K562 (cell line): ENCODE data around the gene SMAD3. TPM values are rescaled to one million over a fixed set of nuclear protein-coding genes. Genes with fewer than 3 reads are reported as not detected.

Source experiments
- ASH1L ChIP-seq: fragments of 450-650 bp; IDR thresholded peaks from 2 replicates; pipeline ENCODE4 v1.6.1; 2018; ENCODE audit warnings: borderline replicate concordance, mild to moderate bottlenecking, low read depth; ENCODE audit not compliant: partially characterized antibody
- MAFG ChIP-seq: fragments of 450-650 bp; conservative IDR thresholded peaks from 2 replicates; pipeline ENCODE4 v1.6.1; 2016; ENCODE audit warnings: missing genetic modification characterization, missing compliant biosample characterization
- NR2F6 ChIP-seq: fragments of 450-650 bp; formaldehyde crosslinking; IDR thresholded peaks from 2 replicates; pipeline ENCODE4 v1.4.0; 2020; ENCODE audit warnings: mild to moderate bottlenecking
- PRPF4 ChIP-seq: fragments of 200-400 bp; formaldehyde crosslinking; IDR thresholded peaks from one replicate; pipeline ENCODE4 v1.6.1; 2017; ENCODE audit warnings: low read length, low read depth, mild to moderate bottlenecking; ENCODE audit not compliant: insufficient read depth, poor library complexity, severe bottlenecking
- SIX5 ChIP-seq, 2 experiments: IDR thresholded peaks; 2 replicates each; pipeline ENCODE4 v1.6.1; 2011; ENCODE audit warnings: low read length in 2 of 2, borderline replicate concordance in 1 of 2, low read depth in 1 of 2, mild to moderate bottlenecking in 1 of 2, moderate library complexity in 1 of 2; ENCODE audit not compliant: insufficient read depth in 1 of 2
- SMARCA5 ChIP-seq: fragments of 450-650 bp; IDR thresholded peaks from 2 replicates; pipeline ENCODE4 v1.6.1; 2016
- SP1 ChIP-seq: sonication (generic); formaldehyde crosslinking; IDR thresholded peaks from 2 replicates; pipeline ENCODE4 v1.8.1; 2022; ENCODE audit warnings: mild to moderate bottlenecking, missing genetic modification reagents
- SRSF3 ChIP-seq: fragments of 200-400 bp; formaldehyde crosslinking; IDR thresholded peaks from 2 replicates; pipeline ENCODE4 v1.6.1; 2016; ENCODE audit warnings: mild to moderate bottlenecking, low read length, moderate library complexity; ENCODE audit not compliant: insufficient read depth
- TBP ChIP-seq: optimal IDR thresholded peaks from 2 replicates; pipeline ENCODE3; 2011; ENCODE audit warnings: low read depth, low read length, improper control_type of control experiment
- WHSC1 ChIP-seq: IDR thresholded peaks from one replicate; pipeline ENCODE4 v1.6.1; 2012; ENCODE audit warnings: low read length, control low read depth, inconsistent platforms
- ZC3H11A ChIP-seq: IDR thresholded peaks from 2 replicates; pipeline ENCODE4 v1.6.1; 2012; ENCODE audit warnings: low read depth, low read length, improper control_type of control experiment
- ZFP36 ChIP-seq: fragments of 150-350 bp; IDR thresholded peaks from 2 replicates; pipeline ENCODE4 v1.6.1; 2018; ENCODE audit warnings: low read length, low read depth; ENCODE audit not compliant: partially characterized antibody
- ZNF274 ChIP-seq: IDR thresholded peaks from 2 replicates; pipeline ENCODE4 v1.6.1; 2011; ENCODE audit warnings: low read depth, mild to moderate bottlenecking, low read length, moderate library complexity, borderline replicate concordance
- ZNF76 ChIP-seq: fragments of 250-450 bp; sonication (Bioruptor Pico); IDR thresholded peaks from 2 replicates; pipeline ENCODE4 v1.4.0; 2020; ENCODE audit warnings: mild to moderate bottlenecking, moderate library complexity, borderline replicate concordance
- polyA plus RNA-seq, 8 experiments: library from polyadenylated mRNA; depleted of rRNA in 4 of 8; stranded (reverse) in 5 of 8; unstranded in 3 of 8; fragments of >200 nt; fragmentation: Nextera tagmentation in 2 of 8; fragmentation: Illumina TruSeq in 1 of 8; extraction: Ambion mirVana in 2 of 8; extraction: Trizol in 1 of 8; gene quantifications; 2 replicates each; pipeline versions ENCODE4 v1.2.1 to v1.2.3, GENCODE V29; 2011 to 2014; ENCODE audit warnings: inconsistent platforms in 1 of 8, missing spikeins in 1 of 8
- total RNA-seq, 7 experiments: library from RNA; depleted of rRNA in 6 of 7; stranded (reverse); fragments of >200 nt in 6 of 7; fragmentation: Illumina TruSeq in 2 of 7; extraction: Trizol in 2 of 7; gene quantifications; 2 replicates each; pipeline versions ENCODE4 v1.2.1 to v1.2.3, GENCODE V29; 2011 to 2021; ENCODE audit warnings: low replicate concordance in 1 of 7
- TF ChIP-seq, protein P1 (sequence below): fragments of 250-450 bp; sonication (Bioruptor Pico); IDR thresholded peaks from 2 replicates; pipeline ENCODE4 v1.8.0; 2022; ENCODE audit warnings: moderate library complexity, mild to moderate bottlenecking, inconsistent platforms
- TF ChIP-seq, protein P2 (sequence below): fragments of 250-450 bp; sonication (Bioruptor Pico); IDR thresholded peaks from 2 replicates; pipeline ENCODE4 v1.8.0; 2022; ENCODE audit warnings: inconsistent platforms
- TF ChIP-seq, protein P3 (sequence below): fragments of 250-450 bp; sonication (Bioruptor Pico); IDR thresholded peaks from 2 replicates; pipeline ENCODE4 v1.5.0; 2020; ENCODE audit warnings: mild to moderate bottlenecking, borderline replicate concordance
- TF ChIP-seq, protein P4 (sequence below): fragments of 450-650 bp; conservative IDR thresholded peaks from 2 replicates; pipeline ENCODE4 v1.6.1; 2016; ENCODE audit warnings: missing genetic modification characterization, low read depth, mild to moderate bottlenecking, missing compliant biosample characterization, moderate library complexity
- TF ChIP-seq, protein P5 (sequence below): fragments of 450-650 bp; formaldehyde crosslinking; IDR thresholded peaks from 2 replicates; pipeline ENCODE4 v1.4.0; 2022; ENCODE audit warnings: missing genetic modification characterization

The SMAD3 gene
- total and polyA plus RNA-seq, 9 of the 15 experiments (the other 6 are each of a cell fraction or from before 2014, with no cell fraction given), result 4.3 to 39.2 (median 11.1) TPM

DNA sequence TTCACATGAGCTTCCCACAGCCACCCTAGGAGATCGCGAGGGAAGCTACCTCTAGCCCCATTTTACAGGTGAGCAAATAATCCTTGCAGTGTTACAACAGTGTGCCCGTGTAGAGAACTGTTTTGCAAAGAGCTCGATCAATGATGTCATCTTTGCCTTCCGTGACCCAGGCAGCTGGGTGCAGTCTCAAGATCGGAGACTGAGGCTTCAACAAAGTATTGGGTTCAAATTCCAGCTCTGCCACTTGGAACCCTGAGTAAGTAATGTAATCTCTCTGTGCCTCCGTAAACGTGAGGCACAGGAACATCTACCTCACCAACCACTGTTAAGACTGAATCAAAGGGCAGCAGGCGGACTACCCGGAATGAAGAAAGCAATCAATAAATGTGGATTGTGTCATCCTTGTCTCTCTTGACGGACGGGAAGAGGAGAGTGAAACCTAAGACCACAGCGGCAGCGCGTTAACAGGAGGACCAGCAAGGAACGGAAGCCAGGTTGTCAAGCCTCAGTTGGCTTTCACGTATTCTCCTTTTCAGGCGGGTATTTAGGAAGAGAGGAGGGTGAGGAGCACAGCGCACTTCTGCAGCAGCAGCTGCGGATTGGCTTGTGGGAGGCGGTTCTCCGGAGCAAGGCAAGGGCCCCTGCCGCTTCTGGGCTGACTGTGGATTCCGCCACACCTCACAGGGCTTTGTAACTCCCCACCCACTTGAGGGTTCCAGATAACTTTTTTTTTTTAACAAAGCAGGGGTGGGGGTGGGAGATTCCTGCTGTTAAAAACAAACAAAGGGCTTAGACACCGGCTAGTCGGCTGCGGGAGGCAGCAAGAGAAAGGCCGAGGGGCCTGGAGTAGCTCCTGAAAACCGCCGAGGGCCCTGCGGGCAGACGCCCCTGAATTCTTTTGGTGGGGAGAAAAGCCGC lies 1.5 kb upstream of the SMAD3 start (continued):
- TF ChIP-seq, protein P1, sequence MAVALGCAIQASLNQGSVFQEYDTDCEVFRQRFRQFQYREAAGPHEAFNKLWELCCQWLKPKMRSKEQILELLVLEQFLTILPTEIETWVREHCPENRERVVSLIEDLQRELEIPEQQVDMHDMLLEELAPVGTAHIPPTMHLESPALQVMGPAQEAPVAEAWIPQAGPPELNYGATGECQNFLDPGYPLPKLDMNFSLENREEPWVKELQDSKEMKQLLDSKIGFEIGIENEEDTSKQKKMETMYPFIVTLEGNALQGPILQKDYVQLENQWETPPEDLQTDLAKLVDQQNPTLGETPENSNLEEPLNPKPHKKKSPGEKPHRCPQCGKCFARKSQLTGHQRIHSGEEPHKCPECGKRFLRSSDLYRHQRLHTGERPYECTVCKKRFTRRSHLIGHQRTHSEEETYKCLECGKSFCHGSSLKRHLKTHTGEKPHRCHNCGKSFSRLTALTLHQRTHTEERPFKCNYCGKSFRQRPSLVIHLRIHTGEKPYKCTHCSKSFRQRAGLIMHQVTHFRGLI (CRISPR knock-in tag), result no peak
- no peak for TF ChIP-seq ZNF76 (CRISPR knock-in tag)
- no peak for TF ChIP-seq SIX5 (IDR thresholded peaks at IDR 0.05; ENCODE audit: borderline replicate concordance in 1 of 2, insufficient read depth in 1 of 2, low read depth in 1 of 2, low read length in 2 of 2)
- TF ChIP-seq ASH1L, result no peak
- no peak for TF ChIP-seq SMARCA5
- TF ChIP-seq ZC3H11A, result no peak
- TF ChIP-seq PRPF4, result no peak
- no peak for TF ChIP-seq MAFG (tag)
- TF ChIP-seq WHSC1, result no peak
- TF ChIP-seq, protein P2, sequence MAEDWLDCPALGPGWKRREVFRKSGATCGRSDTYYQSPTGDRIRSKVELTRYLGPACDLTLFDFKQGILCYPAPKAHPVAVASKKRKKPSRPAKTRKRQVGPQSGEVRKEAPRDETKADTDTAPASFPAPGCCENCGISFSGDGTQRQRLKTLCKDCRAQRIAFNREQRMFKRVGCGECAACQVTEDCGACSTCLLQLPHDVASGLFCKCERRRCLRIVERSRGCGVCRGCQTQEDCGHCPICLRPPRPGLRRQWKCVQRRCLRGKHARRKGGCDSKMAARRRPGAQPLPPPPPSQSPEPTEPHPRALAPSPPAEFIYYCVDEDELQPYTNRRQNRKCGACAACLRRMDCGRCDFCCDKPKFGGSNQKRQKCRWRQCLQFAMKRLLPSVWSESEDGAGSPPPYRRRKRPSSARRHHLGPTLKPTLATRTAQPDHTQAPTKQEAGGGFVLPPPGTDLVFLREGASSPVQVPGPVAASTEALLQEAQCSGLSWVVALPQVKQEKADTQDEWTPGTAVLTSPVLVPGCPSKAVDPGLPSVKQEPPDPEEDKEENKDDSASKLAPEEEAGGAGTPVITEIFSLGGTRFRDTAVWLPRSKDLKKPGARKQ (CRISPR knock-in tag), result no peak
- TF ChIP-seq, protein P3, sequence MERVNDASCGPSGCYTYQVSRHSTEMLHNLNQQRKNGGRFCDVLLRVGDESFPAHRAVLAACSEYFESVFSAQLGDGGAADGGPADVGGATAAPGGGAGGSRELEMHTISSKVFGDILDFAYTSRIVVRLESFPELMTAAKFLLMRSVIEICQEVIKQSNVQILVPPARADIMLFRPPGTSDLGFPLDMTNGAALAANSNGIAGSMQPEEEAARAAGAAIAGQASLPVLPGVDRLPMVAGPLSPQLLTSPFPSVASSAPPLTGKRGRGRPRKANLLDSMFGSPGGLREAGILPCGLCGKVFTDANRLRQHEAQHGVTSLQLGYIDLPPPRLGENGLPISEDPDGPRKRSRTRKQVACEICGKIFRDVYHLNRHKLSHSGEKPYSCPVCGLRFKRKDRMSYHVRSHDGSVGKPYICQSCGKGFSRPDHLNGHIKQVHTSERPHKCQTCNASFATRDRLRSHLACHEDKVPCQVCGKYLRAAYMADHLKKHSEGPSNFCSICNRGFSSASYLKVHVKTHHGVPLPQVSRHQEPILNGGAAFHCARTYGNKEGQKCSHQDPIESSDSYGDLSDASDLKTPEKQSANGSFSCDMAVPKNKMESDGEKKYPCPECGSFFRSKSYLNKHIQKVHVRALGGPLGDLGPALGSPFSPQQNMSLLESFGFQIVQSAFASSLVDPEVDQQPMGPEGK, result 0 out of 2 replicates have a peak, but pooled peaks have one; percentile 30
- no peak for TF ChIP-seq SRSF3
- TF ChIP-seq, protein P4, sequence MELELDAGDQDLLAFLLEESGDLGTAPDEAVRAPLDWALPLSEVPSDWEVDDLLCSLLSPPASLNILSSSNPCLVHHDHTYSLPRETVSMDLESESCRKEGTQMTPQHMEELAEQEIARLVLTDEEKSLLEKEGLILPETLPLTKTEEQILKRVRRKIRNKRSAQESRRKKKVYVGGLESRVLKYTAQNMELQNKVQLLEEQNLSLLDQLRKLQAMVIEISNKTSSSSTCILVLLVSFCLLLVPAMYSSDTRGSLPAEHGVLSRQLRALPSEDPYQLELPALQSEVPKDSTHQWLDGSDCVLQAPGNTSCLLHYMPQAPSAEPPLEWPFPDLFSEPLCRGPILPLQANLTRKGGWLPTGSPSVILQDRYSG (tag), result no peak
- no peak for TF ChIP-seq ZNF274
- TF ChIP-seq NR2F6 (CRISPR knock-in tag), result no peak
- no peak for TF ChIP-seq SP1 (CRISPR knock-in tag)
- peak; percentile 83 for TF ChIP-seq TBP
- TF ChIP-seq ZFP36, result no peak
- TF ChIP-seq, protein P5, sequence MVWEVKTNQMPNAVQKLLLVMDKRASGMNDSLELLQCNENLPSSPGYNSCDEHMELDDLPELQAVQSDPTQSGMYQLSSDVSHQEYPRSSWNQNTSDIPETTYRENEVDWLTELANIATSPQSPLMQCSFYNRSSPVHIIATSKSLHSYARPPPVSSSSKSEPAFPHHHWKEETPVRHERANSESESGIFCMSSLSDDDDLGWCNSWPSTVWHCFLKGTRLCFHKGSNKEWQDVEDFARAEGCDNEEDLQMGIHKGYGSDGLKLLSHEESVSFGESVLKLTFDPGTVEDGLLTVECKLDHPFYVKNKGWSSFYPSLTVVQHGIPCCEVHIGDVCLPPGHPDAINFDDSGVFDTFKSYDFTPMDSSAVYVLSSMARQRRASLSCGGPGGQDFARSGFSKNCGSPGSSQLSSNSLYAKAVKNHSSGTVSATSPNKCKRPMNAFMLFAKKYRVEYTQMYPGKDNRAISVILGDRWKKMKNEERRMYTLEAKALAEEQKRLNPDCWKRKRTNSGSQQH (CRISPR knock-in tag), result no peak
